Karpas-422 (cell line): ENCODE measurements around the gene STON1. TPM values are rescaled to one million over a fixed set of nuclear protein-coding genes. Genes with fewer than 3 reads are reported as not detected.
"Not testable (repeated sequence)": the region's sequence is repeated elsewhere in the genome, so short reads cannot be mapped to it uniquely, and the experiment has no call there.

Source experiments
- DNase-seq: peaks from one replicate; pipeline ENCODE4 v3.0.0-alpha.2; 2015
- H2AFZ ChIP-seq: fragments of 200-600 bp; sonication (generic); 2 replicates; pipeline ENCODE4 v1.6.1; 2014; ENCODE audit warnings: antibody characterized with exemption, low read length, mixed read lengths
- H3K27ac ChIP-seq: fragments of 200-600 bp; sonication (generic); 2 replicates; pipeline ENCODE4 v1.5.1; 2014; ENCODE audit warnings: mild to moderate bottlenecking, low read length, moderate library complexity
- H3K27me3 ChIP-seq: fragments of 200-600 bp; sonication (generic); 2 replicates; pipeline ENCODE4 v1.6.1; 2014; ENCODE audit warnings: low read length, mixed read lengths
- H3K36me3 ChIP-seq: fragments of 200-600 bp; sonication (generic); 2 replicates; pipeline ENCODE4 v1.6.1; 2014; ENCODE audit warnings: low read length, mixed read lengths; ENCODE audit not compliant: insufficient read depth
- H3K4me1 ChIP-seq: fragments of 200-600 bp; sonication (generic); 2 replicates; pipeline ENCODE4 v1.6.1; 2014; ENCODE audit warnings: mild to moderate bottlenecking, low read length, mixed read lengths
- H3K4me2 ChIP-seq: fragments of 200-600 bp; sonication (generic); 2 replicates; pipeline ENCODE4 v1.6.1; 2014; ENCODE audit warnings: low read length, low read depth, mild to moderate bottlenecking; ENCODE audit not compliant: poor library complexity, severe bottlenecking
- H3K4me3 ChIP-seq: fragments of 200-600 bp; sonication (generic); 2 replicates; pipeline ENCODE4 v1.5.1; 2014; ENCODE audit warnings: mild to moderate bottlenecking, antibody characterized with exemption, low read length, mixed read lengths
- H3K79me2 ChIP-seq: fragments of 200-600 bp; sonication (generic); 2 replicates; pipeline ENCODE4 v1.6.1; 2014; ENCODE audit warnings: mild to moderate bottlenecking, low read length, mixed read lengths
- H3K9ac ChIP-seq: fragments of 200-600 bp; sonication (generic); 2 replicates; pipeline ENCODE4 v1.6.0; 2014; ENCODE audit warnings: low read length
- H3K9me2 ChIP-seq: fragments of 200-600 bp; sonication (generic), shearing (Covaris generic); replicated peaks from 2 replicates; pipeline ENCODE4 v1.6.0; 2014; ENCODE audit warnings: mild to moderate bottlenecking, low read length, moderate library complexity; ENCODE audit not compliant: insufficient read depth
- H3K9me3 ChIP-seq: fragments of 300-700, 200-600 bp; sonication (generic); 2 replicates; pipeline ENCODE4 v1.6.1; 2014; ENCODE audit warnings: low read length, mixed read lengths
- H4K20me1 ChIP-seq: fragments of 200-600 bp; sonication (generic); 2 replicates; pipeline ENCODE4 v1.6.1; 2014; ENCODE audit warnings: mild to moderate bottlenecking, antibody characterized with exemption, low read length, low read depth; ENCODE audit not compliant: insufficient read depth
- total RNA-seq: library from RNA; depleted of rRNA; stranded (reverse); fragments of >200 nt; shearing (Covaris generic); gene quantifications from 2 replicates; pipeline ENCODE4 v1.2.3, GENCODE V29; 2014; ENCODE audit warnings: low replicate concordance

The STON1 gene
- total RNA-seq, 1 experiment from 2014 or later: 0.63 TPM

DNA sequence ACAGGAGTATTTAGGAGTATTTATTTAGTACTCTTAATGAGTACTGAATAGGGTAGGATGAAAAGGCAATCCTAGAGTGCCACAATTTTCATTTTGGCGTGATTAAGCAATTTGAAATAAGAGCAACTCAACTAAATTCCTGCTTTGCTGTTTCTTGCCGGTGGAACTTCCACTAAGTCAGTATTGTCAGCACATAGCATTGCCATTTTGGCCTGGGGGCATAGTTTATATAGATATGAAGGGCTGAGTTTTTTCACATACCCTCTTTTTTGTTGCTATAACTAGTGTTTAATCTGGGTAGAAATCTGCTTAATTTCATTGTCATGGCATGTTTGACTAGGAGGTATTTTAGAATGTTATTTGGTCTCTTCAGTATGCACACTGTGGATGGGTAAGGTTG, 89.6 kb downstream of the STON1 start:
- H3K4me1 ChIP-seq: no peaks in the 10 kb centered on the region
- no peaks in the 10 kb centered on the region for H3K36me3 ChIP-seq
- H3K27me3 ChIP-seq: no peaks in the 10 kb centered on the region

DNA sequence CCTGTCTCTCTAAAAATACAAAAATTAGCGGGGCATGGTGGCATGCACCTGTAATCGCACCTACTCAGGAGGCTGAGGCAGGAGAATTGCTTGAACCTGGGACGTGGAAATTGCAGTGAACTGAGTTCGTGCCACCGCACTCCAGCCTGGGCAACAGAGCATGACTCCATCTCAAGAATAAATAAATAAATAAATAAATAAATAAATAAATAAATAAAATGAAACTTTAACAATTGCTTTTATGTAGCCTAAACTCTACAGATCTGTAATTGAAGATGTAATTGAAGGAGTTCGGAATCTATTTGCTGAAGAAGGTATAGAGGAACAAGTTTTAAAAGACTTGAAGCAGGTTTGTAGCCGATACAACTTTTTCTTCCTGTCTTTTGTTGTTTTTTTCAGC, 90.7 kb downstream of the STON1 start:
- no peaks in the 10 kb centered on the region for H3K79me2 ChIP-seq

More for the DNA sequence above, 89.6 kb downstream of the STON1 start:
- no peaks in the 10 kb centered on the region for H3K9me3 ChIP-seq
- H4K20me1 ChIP-seq: no peaks in the 10 kb centered on the region
- no peak overlapping the region for H3K27ac ChIP-seq
- no peak overlapping the region for H3K9ac ChIP-seq
- no peak for DNase-seq
- no peak overlapping the region for H3K4me3 ChIP-seq
- H3K79me2 ChIP-seq: no peaks in the 10 kb centered on the region
- H2AFZ ChIP-seq: no peak overlapping the region
- no peak overlapping the region for H3K4me2 ChIP-seq
- H3K9me2 ChIP-seq: no peaks in the 10 kb centered on the region

DNA sequence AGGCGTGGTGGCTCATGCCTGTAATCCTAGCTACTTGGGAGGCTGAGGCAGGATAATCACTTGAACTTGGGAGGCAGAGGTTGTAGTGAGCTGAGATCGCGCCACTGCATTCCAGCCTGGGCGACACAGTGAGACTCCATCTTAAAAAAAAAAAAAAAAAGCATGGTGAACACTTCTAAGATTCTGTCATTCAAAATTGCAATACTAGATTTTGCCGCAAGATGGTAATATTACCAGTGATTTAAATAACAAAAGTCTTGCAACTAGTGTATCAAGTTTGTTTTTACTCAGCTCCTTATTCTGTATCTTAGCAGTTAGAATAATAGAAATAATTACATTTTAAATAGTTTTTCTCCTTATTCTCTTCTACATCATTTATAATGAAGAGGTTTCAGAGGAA, 92.7 kb downstream of the STON1 start:
- DNase-seq, H3K9me2 ChIP-seq, H3K9ac ChIP-seq, H2AFZ ChIP-seq, H3K36me3 ChIP-seq, H3K9me3 ChIP-seq, H3K27ac ChIP-seq, H3K27me3 ChIP-seq, H3K79me2 ChIP-seq, H3K4me1 ChIP-seq, H4K20me1 ChIP-seq, H3K4me2 ChIP-seq, H3K4me3 ChIP-seq: not testable (repeated sequence)

More for the DNA sequence above, 90.7 kb downstream of the STON1 start:
- Histone ChIP-seq H3K36me3 (no peaks in the 10 kb centered on the region), H3K4me1 (no peaks in the 10 kb centered on the region), H3K27ac (no peak overlapping the region), H3K9ac (no peak overlapping the region), H3K4me2 (no peak overlapping the region), H3K9me2 (no peaks in the 10 kb centered on the region), H3K4me3 (no peak overlapping the region), H3K27me3 (no peaks in the 10 kb centered on the region), H4K20me1 (no peaks in the 10 kb centered on the region), H2AFZ (no peak overlapping the region), H3K9me3 (no peaks in the 10 kb centered on the region)
- no peak for DNase-seq

DNA sequence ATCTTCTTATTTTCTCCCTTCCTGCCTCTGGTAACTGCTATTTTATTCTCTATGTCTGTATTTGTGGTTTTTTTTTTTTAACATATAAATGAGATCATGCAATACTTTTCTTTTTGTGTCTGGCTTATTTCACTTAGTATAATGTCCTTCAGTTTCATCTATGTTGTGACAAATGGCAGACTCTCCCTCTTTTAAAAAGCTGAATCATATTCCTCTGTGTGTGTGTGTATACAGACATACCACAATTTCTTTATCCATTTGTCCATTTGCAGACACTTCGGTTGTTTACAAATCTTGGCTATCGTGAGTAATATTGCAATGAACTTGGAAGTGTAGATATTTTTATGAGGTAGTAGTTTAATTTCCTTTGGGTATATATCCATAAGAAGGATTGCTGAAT, 94.7 kb downstream of the STON1 start:
- H3K4me1 ChIP-seq: no peaks in the 10 kb centered on the region
- H3K27ac ChIP-seq: no peak overlapping the region
- no peaks in the 10 kb centered on the region for H3K79me2 ChIP-seq
- H3K27me3 ChIP-seq: no peaks in the 10 kb centered on the region
- no peak for DNase-seq
- no peaks in the 10 kb centered on the region for H4K20me1 ChIP-seq
- H3K9me2 ChIP-seq: no peaks in the 10 kb centered on the region
- no peak overlapping the region for H3K4me2 ChIP-seq
- H3K36me3 ChIP-seq: no peaks in the 10 kb centered on the region
- no peak overlapping the region for H3K9ac ChIP-seq
- H3K4me3 ChIP-seq: no peak overlapping the region
- H2AFZ ChIP-seq: no peak overlapping the region
- H3K9me3 ChIP-seq: no peaks in the 10 kb centered on the region

DNA sequence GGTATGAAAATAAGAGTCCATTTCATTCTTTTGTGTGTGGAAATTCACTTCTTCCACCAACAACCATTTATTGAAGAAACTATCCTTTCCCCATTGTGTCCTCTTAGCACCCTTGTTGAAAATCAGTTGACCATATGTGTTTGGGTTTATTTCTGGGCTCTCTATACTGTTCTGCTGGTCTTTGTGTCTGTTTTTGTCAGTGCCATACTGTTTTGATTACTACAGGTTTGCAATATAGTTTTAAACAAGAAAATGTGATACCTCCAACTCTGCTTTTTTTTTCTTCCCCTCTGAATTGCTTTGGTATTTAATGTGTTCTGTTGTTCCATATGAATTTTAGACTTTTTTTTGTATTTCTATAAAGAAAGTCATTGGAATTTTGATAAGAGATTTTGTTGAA, 96.1 kb downstream of the STON1 start:
- no peak overlapping the region for H3K4me3 ChIP-seq
- H3K27ac ChIP-seq: no peak overlapping the region
- no peaks in the 10 kb centered on the region for H3K36me3 ChIP-seq
- no peak for DNase-seq
- H3K4me1 ChIP-seq: no peaks in the 10 kb centered on the region
- H3K9ac ChIP-seq: no peak overlapping the region
- no peaks in the 10 kb centered on the region for H3K27me3 ChIP-seq
- no peak overlapping the region for H2AFZ ChIP-seq
- no peaks in the 10 kb centered on the region for H3K9me2 ChIP-seq
- no peaks in the 10 kb centered on the region for H3K79me2 ChIP-seq
- no peak overlapping the region for H3K4me2 ChIP-seq
- no peaks in the 10 kb centered on the region for H3K9me3 ChIP-seq
- H4K20me1 ChIP-seq: no peaks in the 10 kb centered on the region

DNA sequence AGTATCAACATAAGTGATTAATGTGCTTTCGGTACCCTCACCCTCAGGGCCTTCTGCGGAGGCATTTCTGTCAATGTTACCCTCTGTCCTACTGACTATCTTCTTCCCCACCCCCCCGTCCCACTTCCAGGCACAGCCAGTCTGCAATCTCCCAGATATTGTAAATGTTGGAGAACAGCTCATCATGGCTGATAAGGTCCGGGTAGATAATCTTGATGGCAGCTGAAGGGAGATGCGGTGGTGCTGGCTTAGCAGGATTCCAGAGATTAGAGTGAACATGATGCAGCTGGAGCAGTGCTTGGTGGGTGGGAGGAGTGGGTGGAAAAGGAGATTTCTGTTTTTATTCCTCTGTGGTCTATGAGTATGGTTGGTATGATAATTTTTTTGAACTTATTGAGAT, 103.2 kb downstream of the STON1 start:
- Histone ChIP-seq H3K4me3 (no peak overlapping the region), H3K79me2 (no peaks in the 10 kb centered on the region), H4K20me1 (no peaks in the 10 kb centered on the region), H2AFZ (no peak overlapping the region), H3K36me3 (no peaks in the 10 kb centered on the region), H3K27me3 (no peaks in the 10 kb centered on the region), H3K4me1 (no peaks in the 10 kb centered on the region), H3K9me2 (no peaks in the 10 kb centered on the region), H3K9me3 (no peaks in the 10 kb centered on the region), H3K4me2 (no peak overlapping the region), H3K27ac (no peak overlapping the region), H3K9ac (no peak overlapping the region)
- DNase-seq: no peak

DNA sequence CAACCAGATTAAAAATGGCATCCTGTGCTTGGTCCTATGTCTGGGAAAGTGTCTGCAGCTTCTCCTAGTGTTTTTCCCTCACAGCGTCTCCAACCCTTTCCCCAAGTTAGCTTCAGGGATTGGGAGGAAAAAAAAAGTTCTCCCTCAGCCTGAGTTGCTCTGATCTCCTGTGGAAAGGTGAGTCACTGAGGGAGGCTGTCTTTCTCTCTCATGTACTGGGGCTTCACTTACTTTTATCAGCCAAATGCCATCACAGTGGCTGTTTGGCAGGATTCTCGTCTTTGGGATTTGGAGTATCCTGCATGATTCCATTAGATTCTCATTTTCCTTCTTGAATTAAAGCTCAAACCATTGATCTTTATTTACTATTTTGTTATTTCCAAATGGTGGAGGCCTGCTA, 105.8 kb downstream of the STON1 start:
- DNase-seq: no peak
- H4K20me1 ChIP-seq: no peaks in the 10 kb centered on the region
- H3K4me3 ChIP-seq: no peak overlapping the region
- no peaks in the 10 kb centered on the region for H3K27me3 ChIP-seq
- no peak overlapping the region for H3K27ac ChIP-seq
- no peaks in the 10 kb centered on the region for H3K36me3 ChIP-seq
- H3K9me2 ChIP-seq: no peaks in the 10 kb centered on the region
- H3K9ac ChIP-seq: no peak overlapping the region
- H3K79me2 ChIP-seq: no peaks in the 10 kb centered on the region
- no peak overlapping the region for H3K4me2 ChIP-seq
- no peaks in the 10 kb centered on the region for H3K9me3 ChIP-seq
- H2AFZ ChIP-seq: no peak overlapping the region
- H3K4me1 ChIP-seq: no peaks in the 10 kb centered on the region

DNA sequence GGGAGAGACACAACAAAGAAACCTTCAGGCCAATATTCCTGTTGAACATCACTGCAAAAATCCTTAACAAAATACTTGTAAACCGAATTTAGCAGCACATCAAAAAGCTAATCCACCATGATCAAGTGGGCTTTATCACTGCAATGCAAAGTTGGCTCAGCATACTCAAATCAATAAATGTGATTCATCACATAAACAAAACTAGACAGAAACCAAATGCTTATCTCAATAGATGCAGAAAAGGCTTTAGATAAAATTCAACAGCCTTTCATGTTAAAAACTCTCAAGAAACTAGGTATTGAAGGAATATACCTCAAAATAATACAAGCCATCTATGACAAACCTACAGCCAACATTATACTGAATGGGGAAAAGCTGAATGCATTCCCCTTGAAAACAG, 108.3 kb downstream of the STON1 start:
- Histone ChIP-seq H3K27me3 (no peaks in the 10 kb centered on the region), H3K4me2 (no peak overlapping the region), H2AFZ (no peak overlapping the region), H3K36me3 (no peaks in the 10 kb centered on the region), H3K9ac (no peak overlapping the region), H3K27ac (no peak overlapping the region), H3K4me1 (no peaks in the 10 kb centered on the region), H3K79me2 (no peaks in the 10 kb centered on the region), H3K9me2 (no peaks in the 10 kb centered on the region), H4K20me1 (no peaks in the 10 kb centered on the region), H3K9me3 (no peaks in the 10 kb centered on the region), H3K4me3 (no peak overlapping the region)
- no peak for DNase-seq
